Inflammatory macrophage treated with lipopolysaccharide for 4 hours (primary cell): ENCODE results near the gene DDIT4.

Experiments used
- DNase-seq: peaks from one replicate; pipeline ENCODE4 v3.0.0-alpha.2; 2020

The DDIT4 gene

DNA sequence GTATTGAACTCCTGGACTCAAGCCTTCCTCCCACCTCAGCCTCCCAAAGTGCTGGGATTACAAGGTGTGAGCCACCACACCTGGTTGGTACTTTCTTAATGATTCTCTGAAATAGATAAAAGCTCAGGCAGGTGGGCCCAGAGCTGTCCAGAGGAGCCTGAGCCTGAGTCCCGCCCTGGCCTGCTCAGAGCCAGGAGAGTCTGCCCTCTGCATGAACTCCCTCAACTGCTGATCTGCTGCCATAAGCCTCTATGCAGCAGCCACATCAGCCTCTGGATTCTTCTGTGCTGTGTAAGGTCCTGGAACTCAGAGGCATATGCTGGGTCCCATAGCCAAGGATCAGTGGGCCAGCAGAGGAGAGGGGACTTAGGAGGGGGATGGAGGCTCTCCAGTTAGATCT is 23.1 kb upstream of the DDIT4 start:
- no peak for DNase-seq

DNA sequence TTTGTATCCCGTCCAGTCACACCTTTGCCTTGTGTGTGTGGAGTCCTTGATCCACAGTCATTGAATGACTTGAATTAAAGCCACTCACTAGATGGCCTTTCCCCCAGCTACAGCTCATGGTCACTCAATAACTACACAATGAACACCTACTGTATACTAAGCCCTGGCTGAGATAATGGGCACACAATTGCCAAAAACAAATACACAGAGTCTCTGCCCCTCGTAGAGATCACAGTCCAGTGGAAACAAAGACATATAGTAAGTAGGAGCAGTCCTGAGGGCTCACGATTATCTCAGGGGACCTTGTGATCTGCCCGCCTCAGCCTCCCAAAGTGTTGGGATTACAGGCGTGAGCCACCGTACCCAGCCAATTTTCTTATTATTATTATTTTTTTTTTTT is 22.1 kb upstream of the DDIT4 start:
- DNase-seq: no peak

GRCh38 chr10:72252972-72253371 is 20.8 kb upstream of the DDIT4 start:
- DNase-seq: no peak

GRCh38 chr10:72253578-72253977 is 20.1 kb upstream of the DDIT4 start:
- no peak for DNase-seq

DNA sequence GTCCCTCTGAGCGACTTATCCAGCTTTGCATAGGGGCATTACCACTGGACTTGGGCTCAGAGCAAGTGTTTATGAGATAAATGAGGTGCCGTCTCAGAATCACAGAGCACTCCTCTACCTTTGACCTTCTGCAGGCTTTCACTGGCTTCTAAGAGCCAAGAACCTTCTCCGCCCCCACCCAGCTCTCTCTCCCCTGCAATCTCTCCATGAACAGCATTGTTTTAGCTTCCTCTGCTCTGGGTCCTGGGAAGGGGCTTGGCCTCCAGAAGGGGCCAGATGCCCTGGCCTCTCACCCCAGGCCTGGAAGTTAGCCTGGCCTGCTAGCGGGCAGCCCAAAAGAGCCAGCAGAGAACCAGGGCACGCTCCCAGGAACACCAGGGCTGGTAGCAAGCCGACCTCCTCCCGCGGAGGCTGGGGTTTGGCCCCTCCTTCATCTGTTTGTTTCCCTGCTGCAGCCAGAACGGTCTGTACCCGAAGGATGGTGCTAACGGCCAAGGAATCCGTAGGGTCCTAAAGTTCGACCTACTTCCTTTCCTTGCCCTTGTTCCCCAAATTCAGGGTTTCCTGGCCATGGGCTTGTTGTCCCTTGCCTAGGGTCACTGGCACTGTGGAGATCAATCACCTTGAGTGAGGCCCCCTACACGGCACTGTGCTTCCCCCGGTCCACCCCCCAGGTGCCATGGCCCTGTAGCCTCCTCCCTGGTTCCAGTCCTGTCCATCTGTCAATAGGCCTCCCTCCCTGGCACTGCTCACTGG is 18.7 kb upstream of the DDIT4 start:
- DNase-seq: peak; percentile 51

DNA sequence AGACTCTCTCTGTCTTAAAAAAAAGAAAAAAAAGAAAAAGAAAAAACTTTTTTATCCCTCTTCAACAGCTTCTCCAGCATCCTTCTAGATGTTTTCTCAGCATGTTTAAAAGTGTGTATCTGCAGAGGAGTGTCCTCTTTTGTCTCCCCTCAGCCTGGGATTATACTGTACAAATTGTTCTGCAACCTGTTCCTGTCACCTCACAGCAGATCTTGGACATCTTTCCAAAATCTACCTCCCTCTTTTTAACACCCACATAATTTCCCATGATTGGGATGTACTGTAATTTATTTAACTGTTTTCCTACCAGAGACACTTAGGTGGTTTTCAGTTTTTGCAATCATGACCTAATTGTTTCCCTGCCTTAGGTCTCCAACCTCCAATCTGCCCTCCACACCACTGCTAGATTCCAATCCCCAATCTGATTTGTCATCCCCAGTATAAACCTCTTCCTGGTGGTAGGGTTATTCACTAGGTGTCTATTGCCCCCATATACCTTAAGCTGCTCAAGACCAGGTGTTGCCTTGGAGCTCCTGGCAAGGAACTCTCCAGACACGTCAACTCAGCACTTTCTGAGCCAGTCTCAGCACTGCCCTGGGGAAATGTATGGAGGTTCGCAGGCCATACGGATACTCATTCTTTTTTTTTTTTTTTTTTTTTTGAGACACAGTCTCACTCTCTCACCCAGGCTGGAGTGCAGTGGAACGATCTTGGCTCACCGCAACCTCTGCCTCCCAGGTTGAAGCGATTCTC is 17.6 kb upstream of the DDIT4 start:
- no peak for DNase-seq

GRCh38 chr10:72257051-72257892 is 16.5 kb upstream of the DDIT4 start:
- DNase-seq: peak; percentile 97

GRCh38 chr10:72258617-72259016 is 15.1 kb upstream of the DDIT4 start:
- no peak for DNase-seq

DNA sequence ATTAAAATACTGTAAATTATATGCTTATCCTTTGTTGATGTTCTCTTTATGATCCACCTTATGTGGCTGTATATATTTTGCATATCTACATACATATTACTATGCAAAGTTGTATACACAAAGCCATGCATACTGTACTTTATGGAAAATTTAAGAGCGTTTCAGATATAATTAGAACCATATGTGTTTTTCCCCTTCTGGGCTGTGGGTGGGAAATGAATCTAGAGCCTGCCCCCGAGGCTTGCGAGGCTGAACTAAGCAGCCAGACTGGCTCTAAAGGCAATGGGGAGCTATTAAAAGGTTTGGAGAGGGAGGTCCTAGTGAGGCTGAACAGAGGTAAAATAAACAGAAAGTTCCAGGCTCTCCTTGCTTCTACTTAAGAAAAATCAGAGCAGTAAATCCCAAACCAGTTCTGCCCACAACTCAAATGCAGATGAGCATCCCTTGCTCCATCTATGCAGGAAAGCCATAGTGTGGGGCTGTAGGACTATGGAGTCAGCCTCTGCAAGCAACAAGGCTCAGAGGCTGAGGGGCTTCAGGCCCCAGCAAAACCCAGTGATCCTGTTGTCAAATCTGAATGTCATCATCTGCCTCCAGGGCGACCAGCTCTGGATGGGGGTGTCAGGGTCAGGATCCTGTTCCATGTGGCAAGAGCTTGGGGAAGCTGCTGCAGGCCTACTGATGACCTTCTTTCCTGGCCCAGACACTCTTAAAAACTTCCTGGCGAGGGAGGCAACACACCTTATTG is 14.1 kb upstream of the DDIT4 start:
- DNase-seq: no peak

- DNase-seq: peak; percentile 46
Measured at GRCh38 chr10:72260239-72260975, 13.3 kb upstream of the DDIT4 start.

- DNase-seq: peak; percentile 31
Measured at GRCh38 chr10:72260976-72261783, 12.5 kb upstream of the DDIT4 start.

DNA sequence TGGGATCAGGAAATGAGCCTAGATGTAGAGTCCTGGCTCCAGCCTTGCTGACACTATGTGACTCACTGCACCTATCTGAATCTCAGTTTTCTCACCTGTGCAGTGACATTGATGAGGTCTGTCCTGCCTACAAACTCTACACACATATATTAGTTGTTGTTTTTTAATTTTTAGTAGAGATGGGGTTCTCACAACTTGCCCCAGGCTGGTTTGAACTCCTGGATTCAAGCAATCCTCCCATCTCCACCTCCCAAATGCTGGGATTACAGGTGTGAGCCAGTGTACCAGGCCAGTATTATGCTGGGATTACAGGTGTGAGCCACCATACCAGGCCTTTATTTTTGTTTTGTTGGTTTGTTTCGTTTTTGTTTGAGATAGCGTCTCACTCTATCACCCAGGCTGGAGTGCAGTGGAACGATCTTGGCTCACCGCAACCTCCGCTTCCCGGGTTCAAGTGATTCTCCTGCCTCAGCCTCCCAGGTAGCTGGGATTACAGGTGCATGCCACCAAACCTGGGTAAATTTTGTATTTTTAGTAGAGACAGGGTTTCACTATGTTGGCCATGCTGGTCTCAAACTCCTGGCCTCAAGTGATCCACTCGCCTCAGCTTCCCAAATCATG is 11.8 kb upstream of the DDIT4 start:
- no peak for DNase-seq

DNA sequence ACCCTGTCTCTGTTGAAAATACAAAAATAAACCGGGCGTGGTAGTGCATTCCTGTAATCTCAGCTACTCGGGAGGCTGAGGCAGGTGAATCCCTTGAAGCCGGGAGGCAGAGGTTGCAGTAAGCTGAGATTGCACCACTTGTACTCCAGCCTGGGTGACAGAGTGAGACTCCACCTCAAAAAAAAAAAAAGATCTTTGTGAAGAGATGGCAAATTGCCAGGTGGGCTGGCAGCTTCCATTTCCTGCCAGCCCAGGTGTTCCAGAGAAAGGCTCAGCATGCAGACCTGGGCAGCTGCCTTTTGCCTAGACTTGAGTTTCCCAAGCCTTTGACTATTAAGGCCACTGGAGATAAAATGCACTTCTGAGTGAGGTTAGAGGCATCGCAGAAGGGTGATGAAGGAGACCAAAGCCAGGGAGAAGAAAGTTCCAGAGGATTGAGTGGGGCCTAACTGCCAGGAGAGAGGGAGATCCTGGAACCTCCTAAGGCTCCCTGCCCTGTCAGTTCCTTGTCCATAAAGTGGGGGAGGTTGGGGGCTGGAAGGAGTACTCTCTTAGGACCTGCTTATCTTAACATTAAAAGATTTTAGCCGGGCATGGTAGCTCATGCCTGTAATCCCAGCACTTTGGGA is 10.0 kb upstream of the DDIT4 start:
- no peak for DNase-seq

- peak; percentile 58 for DNase-seq
Measured at GRCh38 chr10:72264536-72264935, 9.2 kb upstream of the DDIT4 start.

DNA sequence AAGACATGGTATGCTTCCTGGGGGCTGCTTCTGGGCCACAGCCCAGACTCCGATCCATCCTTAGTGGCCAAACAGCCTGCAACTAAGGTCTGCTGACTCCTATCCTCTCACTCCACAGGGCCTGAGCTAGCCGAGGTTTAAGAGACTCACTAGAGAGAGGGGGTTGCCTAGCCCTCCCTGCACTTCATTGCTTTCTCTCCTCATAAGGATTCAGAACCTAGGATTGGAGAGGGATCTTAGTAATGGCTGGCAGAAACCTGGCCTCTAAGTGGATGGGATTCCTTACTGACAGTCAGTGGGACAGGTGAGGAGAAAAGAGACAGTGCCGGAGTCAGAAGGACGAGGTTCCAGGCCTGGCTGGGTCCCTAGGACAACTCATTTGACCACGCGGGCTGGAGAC is 8.2 kb upstream of the DDIT4 start:
- no peak for DNase-seq

GRCh38 chr10:72265990-72266865 is 7.5 kb upstream of the DDIT4 start:
- no peak for DNase-seq

GRCh38 chr10:72267381-72267780 is 6.3 kb upstream of the DDIT4 start:
- no peak for DNase-seq

DNA sequence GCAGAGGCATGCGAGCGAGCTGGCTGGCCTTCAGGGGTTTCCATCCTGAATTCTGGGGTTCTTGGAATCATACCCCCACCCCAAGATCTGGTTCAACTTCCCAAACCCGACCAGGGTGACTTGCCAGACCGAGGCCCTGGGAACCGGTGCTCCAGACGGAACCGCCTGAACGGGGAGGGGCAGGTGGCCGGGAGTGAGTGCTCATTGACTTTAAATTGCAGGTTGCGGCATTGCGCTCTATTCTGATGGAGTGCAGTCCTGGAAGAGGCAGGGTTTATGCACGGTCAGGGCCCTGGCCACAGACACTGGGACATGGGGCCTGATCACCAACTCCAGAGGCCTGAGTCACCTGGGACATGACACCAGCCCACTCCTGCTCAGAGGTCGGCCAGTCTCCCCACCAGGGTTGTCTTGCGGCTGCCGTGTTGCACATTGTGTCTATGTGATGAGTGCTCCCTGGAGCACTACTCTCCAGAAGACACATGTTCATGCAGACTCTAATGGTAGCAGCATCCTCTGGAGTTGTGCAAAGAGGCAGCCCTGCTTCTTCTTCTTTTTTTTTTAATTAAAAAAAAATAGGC is 5.8 kb upstream of the DDIT4 start:
- DNase-seq: no peak
